Measurements from ENCODE around the gene ALOXE3. TPM values are rescaled to one million over a fixed set of nuclear protein-coding genes. Genes with fewer than 3 reads are reported as not detected.
A peak's percentile ranks its signal among the peaks of the same experiment; 100 is the strongest.

The ALOXE3 gene
- total and polyA plus RNA-seq, 2 of the 8 experiments (the other 6 are each of a cell fraction or from before 2014, with no cell fraction given): 0.26 TPM; not detected in 1

DNA sequence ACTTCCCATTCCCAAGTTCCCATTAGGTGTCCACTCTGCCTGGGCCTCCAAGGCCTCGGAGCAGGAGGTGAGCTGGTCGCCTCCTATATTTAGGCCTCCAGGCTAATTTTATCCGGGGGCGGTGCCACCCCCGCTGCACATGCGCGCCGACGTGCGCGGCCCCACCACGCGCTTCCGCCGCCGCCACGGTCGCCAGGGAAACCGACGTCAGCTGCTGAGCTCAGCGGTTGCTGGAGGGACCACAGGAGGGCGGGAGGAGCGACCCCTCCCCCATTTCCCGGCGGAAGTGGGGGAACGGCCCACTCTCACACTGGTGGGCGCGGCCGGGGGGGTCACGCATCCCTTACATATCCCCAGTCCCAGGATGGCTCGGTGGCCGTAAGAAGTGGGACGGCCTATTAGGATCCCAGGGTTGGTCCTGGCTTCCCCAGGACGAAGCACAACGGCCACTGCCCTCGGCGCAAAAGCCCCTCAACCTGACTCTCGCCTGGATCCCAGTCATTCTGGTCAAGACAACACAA, 32.9 kb upstream of the ALOXE3 start:
- Histone ChIP-seq H3K23me2 (ENCODE audit: low read depth, low read length) (peaks cover 17% of the 10 kb centered on the region), H3K9me3 (ENCODE audit: insufficient read depth in 2 of 2, low read depth in 1 of 2, low read length in 1 of 2) (no peaks in the 10 kb centered on the region), H3K56ac (replicated peaks; ENCODE audit: insufficient read length, low read depth, low read length) (no peak overlapping the region), H3K18ac (ENCODE audit: extremely low read depth, low read length) (peak overlapping the region; percentile 60; the same call in 1 of the 2 replicates), H3K4ac (replicated peaks; ENCODE audit: insufficient read length, low read depth, low read length) (no peak overlapping the region), H3K23ac (ENCODE audit: insufficient read length) (no peak overlapping the region), H3K79me2 (ENCODE audit: control insufficient read depth in 1 of 2, insufficient read depth in 2 of 2, low read length in 2 of 2) (peaks cover 0 to 5% of the 10 kb centered on the region in 2 experiments; a peak in 1 of 4 replicates), H3K27ac (ENCODE audit: low read depth, low read length) (no peak overlapping the region), H2BK120ac (replicated peaks; ENCODE audit: low read depth, low read length) (no peak overlapping the region), H4K8ac (ENCODE audit: extremely low read depth, insufficient read depth, low read length) (no peak overlapping the region), H2BK15ac (ENCODE audit: low read length) (no peak overlapping the region), H2AFZ (ENCODE audit: low read length) (no peak overlapping the region), H3K36me3 (ENCODE audit: control insufficient read depth in 2 of 4, insufficient read depth in 4 of 4, low read length in 3 of 4) (peaks cover 13 to 33% (median 24%) of the 10 kb centered on the region in 4 experiments; a peak in 7 of 8 replicates), H4K20me1 (replicated peaks in 1 of 2; ENCODE audit: control insufficient read depth in 1 of 2, insufficient read depth in 2 of 2, low read length in 2 of 2) (peaks cover 1 to 24% of the 10 kb centered on the region in 2 experiments), H2AK5ac (ENCODE audit: low read depth, low read length) (no peak overlapping the region), H3K4me3 (ENCODE audit: extremely low read depth in 1 of 4, insufficient read depth in 2 of 4, low read depth in 3 of 4, low read length in 4 of 4) (peak overlapping the region; percentile 79 to 93 (median 84)), H4K5ac (ENCODE audit: insufficient read length, low read depth, low read length) (no peak overlapping the region), H3K4me1 (replicated peaks in 1 of 4; ENCODE audit: control insufficient read depth in 3 of 4, insufficient read depth in 4 of 4, low read length in 3 of 4) (peaks cover 12 to 31% (median 19%) of the 10 kb centered on the region in 4 experiments), H3K27me3 (replicated peaks in 1 of 4; ENCODE audit: control insufficient read depth in 3 of 4, extremely low read depth in 1 of 4, insufficient read depth in 3 of 4, low read length in 3 of 4) (no peaks in the 10 kb centered on the region), H2BK12ac (ENCODE audit: low read depth, low read length) (peak overlapping the region; percentile 9; the same call in 1 of the 2 replicates), H3K4me2 (ENCODE audit: insufficient read depth in 1 of 2, low read depth in 2 of 2, low read length in 2 of 2) (peak overlapping the region; percentile 100), H2BK20ac (ENCODE audit: low read length) (no peak overlapping the region), H2BK5ac (ENCODE audit: low read depth, low read length) (no peak overlapping the region), H3K9ac (replicated peaks in 1 of 4; ENCODE audit: extremely low read depth in 1 of 4, low read depth in 3 of 4, low read length in 3 of 4) (peak overlapping the region in 3 of 4 experiments; percentile 43 to 92 (median 68); a peak in 6 of 7 replicates), H3K79me1 (ENCODE audit: low read depth, low read length) (peaks cover 7% of the 10 kb centered on the region; the same call in 1 of the 2 replicates), H3K14ac (ENCODE audit: insufficient read length) (no peak overlapping the region), H4K91ac (replicated peaks; ENCODE audit: insufficient read length, low read length) (no peak overlapping the region)
- WGBS, 2 experiments (ENCODE audit: extremely low coverage in 1 of 2, insufficient coverage in 1 of 2, insufficient read length in 1 of 2, insufficient replicate concordance in 2 of 2, low coverage in 1 of 2, low lambda C conversion rate in 2 of 2, missing lambda C conversion rate in 1 of 2): 2% methylated on average over 37 of the region's 38 CpGs; no CpG with 5 or more reads in 1 of the 2 experiments
- CTCF ChIA-PET (ENCODE audit: partially characterized antibody): interaction anchor here (0.6 to 2.2 kb wide), 2 partner anchors 10 to 19 kb away, joined by 3 to 10 read pairs; no protein-coding TSS in a partner anchor
- FAIRE-seq (no peak), DNase-seq (ENCODE audit: low read depth in 1 of 2, low spot score in 2 of 2) (peak in 1 of 2 experiments; percentile 81)
- POLR2A ChIA-PET (ENCODE audit: partially characterized antibody): interaction anchor here (0.6 to 6.4 kb wide), 10 partner anchors 9 to 77 kb away, joined by 3 to 62 read pairs (median 4); partner anchors contain the start of genes ALOXE3 and BORCS6
- TF ChIP-seq SP1 (IDR thresholded peaks at IDR 0.05; ENCODE audit: low read depth, low read length): no peak
- TF ChIP-seq SIN3A (conservative IDR thresholded peaks at IDR 0.05 in 1 of 2, IDR thresholded peaks at IDR 0.05 in 1 of 2; ENCODE audit: low read depth in 1 of 2, low read length in 2 of 2): peak; percentile 68 to 90; a peak in 3 of 4 replicates
- TF ChIP-seq POLR2A (IDR thresholded peaks at IDR 0.05; ENCODE audit: control extremely low read depth in 1 of 2, low read depth in 2 of 2, low read length in 2 of 2): no peak
- no peak for TF ChIP-seq PHF8 (conservative IDR thresholded peaks at IDR 0.05; ENCODE audit: low read depth, low read length)
- TF ChIP-seq, protein P1, sequence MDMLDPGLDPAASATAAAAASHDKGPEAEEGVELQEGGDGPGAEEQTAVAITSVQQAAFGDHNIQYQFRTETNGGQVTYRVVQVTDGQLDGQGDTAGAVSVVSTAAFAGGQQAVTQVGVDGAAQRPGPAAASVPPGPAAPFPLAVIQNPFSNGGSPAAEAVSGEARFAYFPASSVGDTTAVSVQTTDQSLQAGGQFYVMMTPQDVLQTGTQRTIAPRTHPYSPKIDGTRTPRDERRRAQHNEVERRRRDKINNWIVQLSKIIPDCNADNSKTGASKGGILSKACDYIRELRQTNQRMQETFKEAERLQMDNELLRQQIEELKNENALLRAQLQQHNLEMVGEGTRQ (IDR thresholded peaks at IDR 0.05; ENCODE audit: low read length): no peak
- TF ChIP-seq, protein P2, sequence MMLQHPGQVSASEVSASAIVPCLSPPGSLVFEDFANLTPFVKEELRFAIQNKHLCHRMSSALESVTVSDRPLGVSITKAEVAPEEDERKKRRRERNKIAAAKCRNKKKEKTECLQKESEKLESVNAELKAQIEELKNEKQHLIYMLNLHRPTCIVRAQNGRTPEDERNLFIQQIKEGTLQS (IDR thresholded peaks at IDR 0.05; ENCODE audit: insufficient read depth, low read depth, low read length): no peak
- no peak for TF ChIP-seq TAF1 (IDR thresholded peaks at IDR 0.05; ENCODE audit: low read depth, low read length)
- TF ChIP-seq SIRT6 (IDR thresholded peaks at IDR 0.05; ENCODE audit: low read length): no peak
- TF ChIP-seq CBX5 (IDR thresholded peaks at IDR 0.05; ENCODE audit: low read depth, low read length): no peak
- TF ChIP-seq TBP (IDR thresholded peaks at IDR 0.05; ENCODE audit: low read depth, low read length): no peak
- TF ChIP-seq NRF1 (IDR thresholded peaks at IDR 0.05; ENCODE audit: low read depth, low read length): peak; percentile 52; the same call in 1 of the 2 replicates

Data from H1 (cell line).